ENCODE data around the gene ZFHX3. TPM values are rescaled to one million over a fixed set of nuclear protein-coding genes. Genes with fewer than 3 reads are reported as not detected.

ZFHX3 gene
- total RNA-seq, 1 donor from 2014 or later = 40.1 TPM

GRCh38 chr16:72921620-72922019 is 126.3 kb downstream of the ZFHX3 start:
- Mint-ChIP-seq H3K4me3 (peak overlapping the region; percentile 13), H3K4me1 (peaks cover 50% of the 10 kb centered on the region), H3K9me3 (no peaks in the 10 kb centered on the region), H3K27ac (ENCODE audit: unreplicated experiment) (no peak overlapping the region), H3K36me3 (ENCODE audit: low read depth) (peaks cover 3% of the 10 kb centered on the region), H3K27me3 (ENCODE audit: low read depth) (no peaks in the 10 kb centered on the region)
- DNase-seq (ENCODE audit: low read depth, low spot score) = peak; percentile 30
- TF ChIP-seq, protein P1, sequence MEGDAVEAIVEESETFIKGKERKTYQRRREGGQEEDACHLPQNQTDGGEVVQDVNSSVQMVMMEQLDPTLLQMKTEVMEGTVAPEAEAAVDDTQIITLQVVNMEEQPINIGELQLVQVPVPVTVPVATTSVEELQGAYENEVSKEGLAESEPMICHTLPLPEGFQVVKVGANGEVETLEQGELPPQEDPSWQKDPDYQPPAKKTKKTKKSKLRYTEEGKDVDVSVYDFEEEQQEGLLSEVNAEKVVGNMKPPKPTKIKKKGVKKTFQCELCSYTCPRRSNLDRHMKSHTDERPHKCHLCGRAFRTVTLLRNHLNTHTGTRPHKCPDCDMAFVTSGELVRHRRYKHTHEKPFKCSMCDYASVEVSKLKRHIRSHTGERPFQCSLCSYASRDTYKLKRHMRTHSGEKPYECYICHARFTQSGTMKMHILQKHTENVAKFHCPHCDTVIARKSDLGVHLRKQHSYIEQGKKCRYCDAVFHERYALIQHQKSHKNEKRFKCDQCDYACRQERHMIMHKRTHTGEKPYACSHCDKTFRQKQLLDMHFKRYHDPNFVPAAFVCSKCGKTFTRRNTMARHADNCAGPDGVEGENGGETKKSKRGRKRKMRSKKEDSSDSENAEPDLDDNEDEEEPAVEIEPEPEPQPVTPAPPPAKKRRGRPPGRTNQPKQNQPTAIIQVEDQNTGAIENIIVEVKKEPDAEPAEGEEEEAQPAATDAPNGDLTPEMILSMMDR (conservative IDR thresholded peaks at IDR 0.05) = no peak

DNA sequence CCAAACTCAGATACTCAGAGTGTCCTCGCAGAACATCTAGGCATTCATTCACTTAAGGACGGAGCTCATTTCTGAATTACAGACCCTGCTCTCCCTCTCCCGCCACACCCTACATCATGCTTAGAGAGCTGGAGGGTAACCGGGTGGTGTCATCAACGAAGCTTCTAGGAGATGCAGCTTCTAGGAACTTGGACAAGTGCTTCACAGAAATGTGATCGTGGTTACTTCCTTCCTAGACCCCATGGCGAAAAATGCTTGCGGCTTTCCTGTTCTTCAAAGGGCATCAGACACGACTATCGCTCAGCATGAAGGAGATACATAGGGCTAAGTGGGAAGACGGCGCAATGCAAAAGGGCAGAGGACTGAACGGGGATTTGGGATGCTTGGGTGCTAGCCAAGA is 126.8 kb downstream of the ZFHX3 start:
- Mint-ChIP-seq H3K4me1 (peaks cover 44% of the 10 kb centered on the region), H3K27ac (ENCODE audit: unreplicated experiment) (no peak overlapping the region), H3K4me3 (peak overlapping the region; percentile 13), H3K9me3 (no peaks in the 10 kb centered on the region), H3K36me3 (ENCODE audit: low read depth) (no peaks in the 10 kb centered on the region), H3K27me3 (ENCODE audit: low read depth) (no peaks in the 10 kb centered on the region)
- TF ChIP-seq, protein P1 (conservative IDR thresholded peaks at IDR 0.05) = no peak
- no peak for DNase-seq (ENCODE audit: low read depth, low spot score)

GRCh38 chr16:72917051-72917450 is 130.9 kb downstream of the ZFHX3 start:
- peaks cover 31% of the 10 kb centered on the region for H3K4me1 Mint-ChIP-seq
- no peaks in the 10 kb centered on the region for H3K9me3 Mint-ChIP-seq
- no peak for DNase-seq (ENCODE audit: low read depth, low spot score)

DNA sequence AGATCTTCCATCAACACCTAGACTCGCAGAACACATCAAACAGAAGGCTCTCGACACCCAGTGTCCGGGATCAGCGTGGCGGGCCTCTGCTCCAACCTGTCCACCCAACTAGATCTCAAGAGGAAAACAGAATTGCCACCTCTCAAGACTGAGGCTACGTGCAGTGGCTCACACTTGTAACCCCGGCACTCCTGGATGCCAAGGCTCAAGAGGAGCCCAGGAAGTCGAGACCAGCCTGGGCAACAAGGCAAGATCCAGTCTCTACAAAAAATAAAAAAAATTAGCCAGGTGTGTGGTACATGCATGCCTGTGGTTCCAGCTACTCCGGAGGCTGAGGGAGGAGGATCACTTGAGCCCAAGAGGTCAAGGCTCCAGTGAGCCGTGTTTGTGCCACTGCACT is 132.6 kb downstream of the ZFHX3 start:
- no peak for DNase-seq (ENCODE audit: low read depth, low spot score)
- Mint-ChIP-seq H3K27ac (ENCODE audit: unreplicated experiment) (no peak overlapping the region), H3K4me3 (no peak overlapping the region), H3K4me1 (peaks cover 33% of the 10 kb centered on the region), H3K36me3 (ENCODE audit: low read depth) (no peaks in the 10 kb centered on the region), H3K27me3 (ENCODE audit: low read depth) (no peaks in the 10 kb centered on the region), H3K9me3 (no peaks in the 10 kb centered on the region)
- TF ChIP-seq, protein P1 (conservative IDR thresholded peaks at IDR 0.05) = no peak

More at GRCh38 chr16:72917051-72917450, 130.9 kb downstream of the ZFHX3 start:
- no peak overlapping the region for H3K4me3 Mint-ChIP-seq
- TF ChIP-seq, protein P1 (conservative IDR thresholded peaks at IDR 0.05) = no peak
- no peak overlapping the region for H3K27ac Mint-ChIP-seq (ENCODE audit: unreplicated experiment)
- H3K36me3 Mint-ChIP-seq (ENCODE audit: low read depth) = no peaks in the 10 kb centered on the region
- no peaks in the 10 kb centered on the region for H3K27me3 Mint-ChIP-seq (ENCODE audit: low read depth)

DNA sequence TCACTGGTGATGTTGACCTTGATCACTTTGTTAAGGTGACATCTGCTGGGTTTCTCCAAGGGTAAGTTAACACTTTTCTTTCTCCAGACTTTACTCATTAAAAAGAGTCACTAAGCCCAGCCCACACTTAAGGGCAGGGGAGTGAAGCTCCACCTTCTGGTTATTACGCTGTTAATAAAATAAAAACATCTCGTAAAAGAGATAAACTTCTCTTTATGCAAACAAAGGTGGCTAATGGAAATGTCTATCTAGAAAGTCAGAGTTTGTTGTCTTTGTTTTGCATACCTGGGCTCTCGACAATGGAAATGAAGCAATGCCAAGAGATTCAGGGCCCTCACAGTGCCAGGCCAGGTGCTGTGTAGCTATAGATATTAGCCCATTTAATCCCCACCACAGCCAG is 134.4 kb downstream of the ZFHX3 start:
- no peak overlapping the region for H3K27ac Mint-ChIP-seq (ENCODE audit: unreplicated experiment)
- H3K36me3 Mint-ChIP-seq (ENCODE audit: low read depth) = no peaks in the 10 kb centered on the region
- no peaks in the 10 kb centered on the region for H3K27me3 Mint-ChIP-seq (ENCODE audit: low read depth)
- no peak overlapping the region for H3K4me3 Mint-ChIP-seq
- DNase-seq (ENCODE audit: low read depth, low spot score) = no peak
- no peaks in the 10 kb centered on the region for H3K9me3 Mint-ChIP-seq
- TF ChIP-seq, protein P1 (conservative IDR thresholded peaks at IDR 0.05) = no peak
- peaks cover 37% of the 10 kb centered on the region for H3K4me1 Mint-ChIP-seq

GRCh38 chr16:72911971-72912370 is 136.0 kb downstream of the ZFHX3 start:
- H3K27me3 Mint-ChIP-seq (ENCODE audit: low read depth) = no peaks in the 10 kb centered on the region
- DNase-seq (ENCODE audit: low read depth, low spot score) = no peak
- TF ChIP-seq, protein P1 (conservative IDR thresholded peaks at IDR 0.05) = no peak
- H3K4me3 Mint-ChIP-seq = no peak overlapping the region
- no peaks in the 10 kb centered on the region for H3K36me3 Mint-ChIP-seq (ENCODE audit: low read depth)
- H3K9me3 Mint-ChIP-seq = no peaks in the 10 kb centered on the region
- peaks cover 36% of the 10 kb centered on the region for H3K4me1 Mint-ChIP-seq
- H3K27ac Mint-ChIP-seq (ENCODE audit: unreplicated experiment) = no peak overlapping the region
